Esophagus squamous epithelium (tissue), 5 donors: ENCODE results near the gene CHORDC1. TPM values are rescaled to one million over a fixed set of nuclear protein-coding genes. Genes with fewer than 3 reads are reported as not detected.
"Not testable (repeated sequence)": the region's sequence is repeated elsewhere in the genome, so short reads cannot be mapped to it uniquely, and the experiment has no call there.

ENCODE experiments used
- DNase-seq: peaks from one replicate; lab custom pipeline; 2025; lab: John Stamatoyannopoulos, UW
- H3K27ac ChIP-seq, 4 donors: fragments of 200-600 bp; sonication (generic); one replicate each; pipeline ENCODE4 v1.5.1; 2016 to 2019; ENCODE audit warnings: mild to moderate bottlenecking in 1 of 4
- H3K27me3 ChIP-seq, 4 donors: fragments of 200-600 bp; sonication (generic); 1 replicate in 3 of 4; 2 replicates in 1 of 4; pipeline versions ENCODE4 v1.5.1 to v1.6.0; 2017 to 2021; ENCODE audit warnings: antibody characterized with exemption in 1 of 4
- H3K36me3 ChIP-seq, 3 donors: fragments of 200-600 bp; sonication (generic); one replicate each; pipeline ENCODE4 v1.5.1; 2016 to 2019
- H3K4me1 ChIP-seq, 3 donors: fragments of 200-600 bp; sonication (generic); one replicate each; pipeline ENCODE4 v1.5.1; 2017 to 2019
- H3K4me3 ChIP-seq, 4 donors: fragments of 200-600 bp; sonication (generic); 1 replicate in 3 of 4; 2 replicates in 1 of 4; pipeline ENCODE4 v1.5.1; 2016 to 2019; ENCODE audit warnings: mild to moderate bottlenecking in 2 of 4, moderate library complexity in 1 of 4
- H3K9me3 ChIP-seq, 3 donors: fragments of 200-600 bp; sonication (generic); one replicate each; pipeline ENCODE4 v1.5.1; 2016 to 2019
- CTCF ChIP-seq, 6 experiments: fragments of 450-650 bp in 4 of 6; fragments of 200-600 bp in 2 of 6; sonication (generic) in 2 of 6; IDR thresholded peaks; one replicate each; pipeline ENCODE4 v1.5.1; 2016 to 2019; ENCODE audit warnings: antibody characterized with exemption in 6 of 6, mild to moderate bottlenecking in 4 of 6, moderate library complexity in 4 of 6
- POLR2A ChIP-seq, 4 donors: fragments of 450-650 bp; IDR thresholded peaks; one replicate each; pipeline ENCODE4 v1.6.1; 2017; ENCODE audit warnings: antibody characterized with exemption in 4 of 4, mild to moderate bottlenecking in 4 of 4, moderate library complexity in 3 of 4
- WGBS, 2 donors: methylation state at CpG; one replicate each; pipeline ENCODE4 v1.1.5; 2018; 5-methylcytosine and 5-hydroxymethylcytosine counted together
- intact Hi-C: fragments of 100-400 bp; cut with DNase I; formaldehyde crosslinking; loops from one replicate; pipeline ENCODE4 v1.15.0; 2022
- total RNA-seq, 4 donors: library from RNA; depleted of rRNA; stranded (reverse); fragments of >200 nt; gene quantifications; one replicate each; pipeline ENCODE4 v1.1.0, GENCODE V29; 2016
- donor health status: DM: yes; HTN: yes; CAD: no.

CHORDC1 gene
- total RNA-seq, 4 donors from 2014 or later, result 23.1 to 64.8 (median 36.5) TPM

GRCh38 chr11:90219438-90219837, 3.4 kb downstream of the CHORDC1 start:
- TF ChIP-seq CTCF (IDR thresholded peaks at IDR 0.05) (no peak), POLR2A (IDR thresholded peaks at IDR 0.05) (no peak)
- 53 to 76% methylated on average over 6 of the region's 6 CpGs for WGBS, 2 donors
- no peaks in the 10 kb centered on the region for H3K27me3 ChIP-seq
- H3K4me1 ChIP-seq, result peaks cover 9 to 65% (median 34%) of the 10 kb centered on the region in 3 donors
- no peak overlapping the region for H3K4me3 ChIP-seq
- intact Hi-C loops, result no loop called here
- H3K27ac ChIP-seq, result no peak overlapping the region
- no peak for DNase-seq
- peaks cover 0 to 16% (median 0%) of the 10 kb centered on the region in 3 donors for H3K36me3 ChIP-seq
- no peaks in the 10 kb centered on the region for H3K9me3 ChIP-seq

- Histone ChIP-seq H3K9me3 (no peaks in the 10 kb centered on the region), H3K27ac (no peak overlapping the region), H3K4me1 (peaks cover 9 to 56% (median 30%) of the 10 kb centered on the region in 3 donors), H3K4me3 (no peak overlapping the region), H3K36me3 (peaks cover 0 to 24% (median 0%) of the 10 kb centered on the region in 3 donors), H3K27me3 (no peaks in the 10 kb centered on the region)
- intact Hi-C loops, result no loop called here
- TF ChIP-seq CTCF (IDR thresholded peaks at IDR 0.05), result no peak
- TF ChIP-seq POLR2A (IDR thresholded peaks at IDR 0.05), result no peak
- WGBS, 2 donors, result 51% methylated on average over 2 of the region's 2 CpGs; no CpG with 5 or more reads in 1 of the 2 donors
- no peak for DNase-seq
Measured at GRCh38 chr11:90218606-90219005, 4.2 kb downstream of the CHORDC1 start.

GRCh38 chr11:90216611-90217010, 6.2 kb downstream of the CHORDC1 start:
- WGBS, 2 donors, result 80 to 88% methylated on average over 5 of the region's 5 CpGs
- intact Hi-C loops, result no loop called here
- no peaks in the 10 kb centered on the region for H3K27me3 ChIP-seq
- H3K27ac ChIP-seq, result no peak overlapping the region
- H3K4me3 ChIP-seq, result no peak overlapping the region
- no peak for TF ChIP-seq POLR2A (IDR thresholded peaks at IDR 0.05)
- TF ChIP-seq CTCF (IDR thresholded peaks at IDR 0.05), result no peak
- no peaks in the 10 kb centered on the region for H3K9me3 ChIP-seq
- H3K36me3 ChIP-seq, result peaks cover 0 to 44% (median 0%) of the 10 kb centered on the region in 3 donors
- peaks cover 9 to 48% (median 27%) of the 10 kb centered on the region in 3 donors for H3K4me1 ChIP-seq
- DNase-seq, result no peak

- no peaks in the 10 kb centered on the region for H3K27me3 ChIP-seq
- H3K36me3 ChIP-seq, result peaks cover 0 to 77% (median 0%) of the 10 kb centered on the region in 3 donors
- TF ChIP-seq CTCF (IDR thresholded peaks at IDR 0.05), result no peak
- no peak for TF ChIP-seq POLR2A (IDR thresholded peaks at IDR 0.05)
- no peak overlapping the region for H3K27ac ChIP-seq
- H3K4me3 ChIP-seq, result no peak overlapping the region
- DNase-seq, result no peak
- intact Hi-C loops, result no loop called here
- peaks cover 0 to 15% (median 0%) of the 10 kb centered on the region in 3 donors for H3K4me1 ChIP-seq
- H3K9me3 ChIP-seq, result no peaks in the 10 kb centered on the region
- 85 to 90% methylated on average over 3 of the region's 3 CpGs for WGBS, 2 donors
Measured at GRCh38 chr11:90213322-90213721, 9.5 kb downstream of the CHORDC1 start.

GRCh38 chr11:90208857-90209256, 14.0 kb downstream of the CHORDC1 start:
- no peak for DNase-seq
- H3K27ac ChIP-seq, result no peak overlapping the region
- no peak for TF ChIP-seq CTCF (IDR thresholded peaks at IDR 0.05)
- TF ChIP-seq POLR2A (IDR thresholded peaks at IDR 0.05), result no peak
- intact Hi-C loops, result no loop called here
- no peaks in the 10 kb centered on the region for H3K27me3 ChIP-seq
- no peaks in the 10 kb centered on the region for H3K9me3 ChIP-seq
- 83% methylated on average over 2 of the region's 2 CpGs for WGBS, 2 donors
- H3K36me3 ChIP-seq, result peaks cover 0 to 98% (median 0%) of the 10 kb centered on the region in 3 donors
- no peak overlapping the region for H3K4me3 ChIP-seq
- H3K4me1 ChIP-seq, result no peaks in the 10 kb centered on the region

GRCh38 chr11:90207992-90208391, 14.9 kb downstream of the CHORDC1 start:
- H3K9me3 ChIP-seq, DNase-seq, intact Hi-C loops, H3K27me3 ChIP-seq, H3K4me1 ChIP-seq, H3K27ac ChIP-seq, H3K4me3 ChIP-seq: not testable (repeated sequence)
- 84 to 90% methylated on average over 10 of the region's 10 CpGs for WGBS, 2 donors
- H3K36me3 ChIP-seq, result peaks cover 0 to 97% (median 0%) of the 10 kb centered on the region in 3 donors
